HG02571 (cell line): ENCODE results near the gene DLEC1.

Experiments used
- ATAC-seq: cut with Tn5 transposase; IDR thresholded peaks from one replicate; pipeline ENCODE4 v1.9.1; 2021; ENCODE audit warnings: mild to moderate bottlenecking, moderate library complexity; ENCODE audit not compliant: unreplicated experiment

The DLEC1 gene

DNA sequence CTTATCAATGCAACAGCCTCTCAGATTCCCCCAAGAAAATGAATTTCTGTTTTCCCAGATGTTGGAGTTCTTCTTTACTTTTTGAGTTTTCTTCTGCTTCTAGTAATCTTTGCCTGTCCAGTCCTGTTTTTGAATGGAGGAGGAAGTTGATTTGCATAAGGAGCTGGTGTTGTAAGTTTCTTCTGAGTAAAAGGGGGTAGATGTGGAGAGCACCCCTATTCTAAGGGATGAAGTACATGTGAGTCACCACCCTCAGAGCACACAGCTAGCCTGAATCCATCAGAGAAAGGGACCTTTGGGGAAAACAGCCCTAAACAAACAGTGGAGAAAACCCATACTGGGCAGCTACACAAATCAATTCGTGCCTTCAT is 63.4 kb downstream of the DLEC1 start:
- no peak for ATAC-seq

DNA sequence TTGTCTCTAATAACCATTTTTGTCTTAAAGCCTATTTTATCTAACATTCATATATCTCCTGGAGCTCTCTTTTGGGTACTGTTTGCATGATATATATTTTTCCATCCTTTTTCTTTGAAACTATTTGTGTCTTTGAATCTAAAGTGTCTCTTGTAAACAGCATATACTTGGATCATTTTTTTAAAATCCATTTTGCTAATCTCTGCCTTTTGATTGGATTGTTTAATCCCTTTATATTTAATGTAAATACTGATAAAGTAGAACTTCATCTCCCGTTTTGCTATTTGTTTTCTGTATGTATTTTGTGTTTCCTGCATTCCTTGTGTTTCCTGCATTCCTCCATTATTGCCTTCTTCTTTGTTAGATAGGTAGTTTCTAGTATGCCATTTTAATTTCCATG is 66.5 kb downstream of the DLEC1 start:
- ATAC-seq: no peak

DNA sequence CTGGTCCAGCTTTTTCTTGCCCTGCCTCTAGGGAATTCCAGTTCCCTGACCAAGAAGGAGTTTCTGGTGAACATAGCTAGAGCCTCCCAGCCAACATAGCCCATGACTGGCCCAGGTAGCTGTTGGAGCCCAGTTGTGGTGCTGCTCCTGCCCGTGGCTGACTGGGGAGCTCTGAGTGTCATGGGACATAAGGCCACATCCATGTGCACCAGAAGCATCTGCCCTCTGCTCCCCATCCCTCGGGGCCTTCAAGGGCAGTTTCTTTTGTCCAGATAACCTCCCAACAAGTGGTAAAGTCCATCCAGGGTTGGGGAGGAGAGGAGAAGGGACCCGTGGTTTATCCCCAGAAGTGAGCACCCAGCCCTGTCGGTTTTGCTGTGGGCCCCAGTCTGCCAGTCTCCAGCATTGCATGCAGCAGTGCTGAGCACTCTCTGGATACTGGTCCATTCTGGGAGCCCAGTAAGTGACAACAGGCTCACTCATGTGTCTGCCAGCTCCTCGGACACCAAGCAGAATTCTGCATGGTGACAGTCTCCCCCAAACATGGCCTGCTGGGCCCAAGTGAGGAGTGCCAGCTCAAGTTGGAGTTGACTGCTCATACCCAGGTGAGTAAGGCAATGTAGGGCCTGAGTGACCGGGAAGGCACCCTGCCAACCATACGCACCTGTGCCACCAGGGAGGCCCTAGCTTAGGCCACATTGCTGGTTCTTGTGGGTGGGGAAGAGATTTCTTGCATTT is 69.1 kb downstream of the DLEC1 start:
- no peak for ATAC-seq

DNA sequence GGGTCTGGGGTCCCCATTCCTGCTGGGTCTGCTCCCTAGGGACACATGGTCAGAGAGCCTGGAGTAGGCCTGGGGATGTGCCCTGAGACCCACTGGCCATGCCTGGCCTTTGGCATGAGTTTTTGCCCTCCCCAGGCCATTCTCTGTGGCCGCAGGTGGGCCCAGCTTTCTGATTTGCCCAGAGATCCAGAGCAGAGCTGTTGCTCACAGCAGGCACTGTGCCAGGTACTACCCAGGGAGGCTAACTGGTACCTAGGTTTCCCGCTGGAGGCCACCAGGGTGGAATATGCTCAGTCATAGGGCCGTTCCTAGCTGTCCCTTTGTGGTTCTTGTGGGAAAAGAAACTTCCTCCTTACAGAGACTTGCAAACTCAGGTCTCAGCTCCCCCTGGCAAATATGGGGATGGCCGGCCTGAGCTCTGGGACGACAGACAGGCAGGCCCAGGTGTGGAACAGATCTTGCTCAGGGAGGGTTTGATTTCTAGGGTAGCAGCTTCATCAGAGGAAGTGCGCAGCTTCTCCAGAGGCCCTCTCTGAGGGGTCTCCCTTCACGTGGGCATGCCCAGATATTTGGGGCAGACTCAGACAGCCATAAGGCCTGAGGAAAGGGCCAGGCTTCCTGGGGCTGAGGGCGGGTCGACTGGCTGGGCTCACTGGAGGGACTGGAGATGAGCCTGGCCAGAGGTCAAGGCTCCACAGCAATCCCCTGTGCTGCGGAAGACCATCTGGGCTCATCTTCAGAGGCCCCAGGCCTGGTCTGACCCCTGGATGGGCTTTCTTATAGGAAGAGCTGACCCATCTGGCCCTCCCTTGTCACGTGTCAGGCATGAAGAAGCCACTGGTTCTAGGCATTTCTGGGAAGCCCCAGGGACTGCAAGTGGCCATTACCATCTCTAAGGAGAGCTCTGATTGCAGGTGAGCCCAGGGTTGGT is 69.9 kb downstream of the DLEC1 start:
- no peak for ATAC-seq

DNA sequence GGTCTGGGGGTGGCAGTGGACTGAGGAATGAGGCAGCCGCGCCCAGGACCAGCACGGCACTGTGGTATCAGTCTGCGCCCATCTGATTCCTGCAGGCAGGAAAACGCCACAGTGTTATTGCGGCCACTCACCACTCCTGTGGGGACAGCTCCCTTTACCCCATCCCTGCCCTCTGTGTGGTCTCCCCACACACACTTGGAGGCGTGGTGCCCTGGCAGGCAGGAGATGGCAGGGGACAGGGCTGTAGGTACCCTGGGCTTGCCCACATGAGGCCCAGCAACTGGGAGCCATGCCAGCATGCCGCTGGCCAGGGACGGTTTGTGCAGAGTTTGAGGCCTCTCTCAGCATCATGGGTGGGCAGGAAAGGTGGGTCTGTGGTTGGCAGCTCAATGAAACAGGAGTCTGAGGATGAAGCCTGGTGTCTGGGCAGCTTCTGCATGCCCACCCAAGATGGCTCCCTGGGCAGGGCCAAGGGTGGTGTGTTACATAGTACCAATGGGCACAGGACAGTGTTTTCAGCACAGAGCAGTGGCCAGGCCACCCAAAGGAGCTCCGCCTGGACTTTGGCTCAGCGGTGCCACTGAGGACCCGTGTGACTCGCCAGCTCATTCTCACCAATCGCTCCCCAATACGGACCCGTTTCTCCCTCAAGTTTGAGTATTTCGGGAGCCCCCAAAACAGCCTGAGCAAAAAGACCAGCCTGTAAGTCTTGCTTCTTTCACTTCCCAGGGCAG is 70.7 kb downstream of the DLEC1 start:
- ATAC-seq: no peak

DNA sequence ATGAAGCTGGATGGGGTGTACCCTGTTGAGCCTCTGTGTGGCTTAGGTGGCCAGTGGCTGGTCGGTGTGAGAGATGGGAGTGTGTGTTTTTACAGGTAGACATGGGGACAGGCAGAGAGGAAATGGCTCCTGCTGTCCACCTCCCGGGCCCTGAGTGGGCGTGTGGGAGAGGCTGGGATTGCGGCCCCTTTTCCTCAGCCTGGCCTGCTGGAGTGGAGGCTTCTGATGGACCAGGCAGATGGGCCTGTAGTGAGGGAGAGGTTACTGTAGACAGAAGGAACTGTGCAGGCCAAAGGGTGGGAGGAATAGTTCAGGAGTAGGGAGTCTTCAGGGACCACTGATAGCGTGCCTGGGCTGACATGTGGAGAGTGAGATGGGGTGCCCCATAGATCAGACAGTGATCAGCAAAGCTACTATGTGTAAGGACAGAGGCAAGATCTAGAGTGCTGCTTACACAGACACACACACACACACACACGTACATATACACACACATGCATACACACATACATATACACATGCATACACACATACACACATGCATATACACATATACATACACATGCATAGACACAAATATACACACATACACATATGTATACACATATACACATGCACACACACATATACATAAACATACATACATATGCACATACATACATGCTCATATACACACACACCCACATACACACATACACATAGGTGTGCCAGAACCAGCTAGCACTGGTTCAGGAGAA is 71.5 kb downstream of the DLEC1 start:
- no peak for ATAC-seq

GRCh38 chr3:38111201-38111600 is 72.2 kb downstream of the DLEC1 start:
- ATAC-seq: no peak

GRCh38 chr3:38111696-38112377 is 72.8 kb downstream of the DLEC1 start:
- ATAC-seq: no peak

DNA sequence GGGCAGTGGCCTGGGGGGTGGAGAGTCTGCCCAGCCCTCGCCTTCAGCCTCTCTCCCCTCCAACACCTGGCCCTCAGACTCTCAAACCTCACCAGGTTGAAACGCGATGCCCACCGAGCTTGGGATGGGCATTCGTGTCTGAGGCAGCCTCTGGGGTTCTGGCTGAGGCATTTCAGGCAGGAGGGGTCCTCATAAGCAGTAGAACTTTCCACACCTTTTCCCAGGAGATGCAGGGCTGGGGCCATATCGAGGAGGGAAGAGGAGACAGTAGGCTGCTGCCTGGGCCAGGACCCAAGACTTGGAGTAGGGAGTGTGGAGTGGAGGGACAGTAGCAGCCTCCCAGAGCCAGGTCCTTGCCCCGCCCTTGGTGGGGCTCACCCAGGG is 73.4 kb downstream of the DLEC1 start:
- ATAC-seq: no peak

DNA sequence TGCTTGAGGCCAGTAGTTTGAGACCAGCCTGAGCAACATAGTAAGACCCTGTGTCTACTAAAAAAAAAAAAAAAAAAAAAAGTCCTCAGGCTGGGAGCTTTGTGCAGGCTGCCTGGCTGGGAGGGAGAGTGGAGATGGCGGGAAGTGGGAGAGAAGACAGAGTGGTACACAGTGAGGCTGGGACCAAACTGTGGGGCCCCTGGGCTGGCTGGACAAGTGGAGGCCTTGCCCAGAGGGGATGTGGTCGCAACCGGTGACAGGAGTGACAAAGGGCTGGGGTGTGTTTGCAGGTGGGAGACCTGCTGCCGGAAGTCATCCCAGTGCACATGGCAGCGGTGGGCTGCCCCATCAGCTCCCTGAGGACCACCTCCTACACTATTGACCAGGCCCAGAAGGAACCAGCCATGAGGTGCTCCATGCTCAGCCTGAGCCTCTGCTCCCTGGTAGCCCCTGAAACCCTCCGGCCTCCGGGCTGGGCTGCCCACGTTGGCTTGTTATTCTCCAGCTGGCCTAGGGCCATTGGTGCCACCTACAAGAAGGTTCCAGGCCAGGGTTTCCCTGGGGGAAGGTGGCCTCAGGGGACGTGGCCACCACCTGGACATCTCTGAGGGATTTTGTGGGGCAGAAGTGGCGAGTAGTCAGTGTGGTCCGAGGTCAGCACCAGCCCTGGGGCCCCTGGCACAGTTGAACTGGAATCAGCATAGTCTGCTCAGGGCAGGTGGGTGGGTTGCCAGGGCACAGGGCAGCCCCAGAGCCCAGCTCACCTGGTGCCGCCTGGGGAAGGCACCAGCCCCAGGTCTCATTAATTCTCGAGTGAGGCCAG is 75.3 kb downstream of the DLEC1 start:
- no peak for ATAC-seq

GRCh38 chr3:38114875-38115644 is 76.1 kb downstream of the DLEC1 start:
- no peak for ATAC-seq

DNA sequence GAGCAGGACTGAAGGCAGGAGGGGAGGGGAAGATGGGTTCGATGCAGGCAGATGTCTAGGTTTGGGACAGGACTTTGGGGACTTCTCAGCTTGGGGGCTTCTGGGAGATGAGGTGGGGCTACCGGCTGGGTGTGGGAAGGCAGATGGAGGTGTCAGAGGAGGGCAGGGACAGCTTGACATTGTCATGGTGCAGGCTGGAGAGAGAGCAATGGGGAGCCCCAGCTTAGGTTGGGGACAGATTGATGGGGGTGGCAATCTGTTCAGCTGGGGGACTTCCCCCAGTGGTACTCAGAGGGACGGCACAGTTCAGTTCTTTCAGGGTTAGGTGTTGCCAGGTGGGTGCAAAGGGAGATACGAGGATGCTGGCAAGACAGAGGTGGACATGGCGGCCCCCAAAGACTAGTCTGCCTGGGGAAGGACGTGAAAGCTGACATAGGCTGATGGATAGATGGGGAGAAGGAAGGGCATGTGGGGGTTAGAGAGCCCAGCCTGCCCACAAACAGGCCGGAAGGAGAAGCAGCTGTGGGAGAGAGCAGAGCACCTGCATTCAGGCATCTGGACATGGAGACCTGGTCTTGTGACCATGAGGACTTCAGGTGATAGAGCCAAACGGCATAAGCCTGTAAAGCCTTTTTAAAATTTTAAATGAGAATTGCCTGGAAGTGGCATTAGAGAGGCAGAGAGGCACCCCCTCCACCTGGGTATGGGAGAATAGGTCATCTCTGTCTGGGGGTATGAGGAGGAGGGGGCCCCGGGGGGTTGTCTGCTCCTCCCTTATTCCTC is 76.8 kb downstream of the DLEC1 start:
- ATAC-seq: no peak

DNA sequence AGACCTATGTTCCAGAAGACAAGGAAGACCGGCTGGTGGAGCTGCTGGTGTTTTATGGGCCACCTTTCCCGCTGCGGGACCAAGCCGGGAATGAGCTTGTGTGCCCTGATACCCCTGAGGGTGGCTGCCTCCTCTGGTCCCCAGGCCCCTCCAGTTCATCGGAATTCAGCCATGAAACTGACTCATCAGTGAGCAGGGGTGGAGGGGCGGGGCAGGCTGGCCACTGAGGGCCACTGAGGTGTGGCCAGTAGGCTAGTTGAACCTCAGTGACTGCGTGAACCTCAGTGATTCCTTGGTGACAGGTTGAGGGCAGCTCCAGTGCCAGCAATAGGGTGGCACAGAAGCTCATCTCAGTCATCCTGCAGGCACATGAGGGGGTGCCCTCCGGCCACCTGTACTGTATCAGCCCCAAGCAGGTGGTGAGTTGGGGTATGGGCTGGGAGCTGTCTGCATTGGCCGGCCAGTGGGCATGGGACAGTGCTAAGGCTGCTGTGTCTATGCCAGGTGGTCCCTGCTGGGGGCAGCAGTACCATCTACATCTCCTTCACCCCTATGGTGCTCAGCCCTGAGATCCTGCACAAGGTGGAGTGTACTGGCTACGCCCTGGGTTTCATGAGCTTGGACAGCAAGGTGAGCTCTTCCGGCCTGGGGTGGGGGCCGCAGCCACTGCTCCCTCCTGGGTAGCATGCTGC is 77.6 kb downstream of the DLEC1 start:
- ATAC-seq: no peak

GRCh38 chr3:38117163-38117716 is 78.2 kb downstream of the DLEC1 start:
- no peak for ATAC-seq

- peak; percentile 61 for ATAC-seq
Measured at GRCh38 chr3:38117748-38118420, 78.9 kb downstream of the DLEC1 start.

DNA sequence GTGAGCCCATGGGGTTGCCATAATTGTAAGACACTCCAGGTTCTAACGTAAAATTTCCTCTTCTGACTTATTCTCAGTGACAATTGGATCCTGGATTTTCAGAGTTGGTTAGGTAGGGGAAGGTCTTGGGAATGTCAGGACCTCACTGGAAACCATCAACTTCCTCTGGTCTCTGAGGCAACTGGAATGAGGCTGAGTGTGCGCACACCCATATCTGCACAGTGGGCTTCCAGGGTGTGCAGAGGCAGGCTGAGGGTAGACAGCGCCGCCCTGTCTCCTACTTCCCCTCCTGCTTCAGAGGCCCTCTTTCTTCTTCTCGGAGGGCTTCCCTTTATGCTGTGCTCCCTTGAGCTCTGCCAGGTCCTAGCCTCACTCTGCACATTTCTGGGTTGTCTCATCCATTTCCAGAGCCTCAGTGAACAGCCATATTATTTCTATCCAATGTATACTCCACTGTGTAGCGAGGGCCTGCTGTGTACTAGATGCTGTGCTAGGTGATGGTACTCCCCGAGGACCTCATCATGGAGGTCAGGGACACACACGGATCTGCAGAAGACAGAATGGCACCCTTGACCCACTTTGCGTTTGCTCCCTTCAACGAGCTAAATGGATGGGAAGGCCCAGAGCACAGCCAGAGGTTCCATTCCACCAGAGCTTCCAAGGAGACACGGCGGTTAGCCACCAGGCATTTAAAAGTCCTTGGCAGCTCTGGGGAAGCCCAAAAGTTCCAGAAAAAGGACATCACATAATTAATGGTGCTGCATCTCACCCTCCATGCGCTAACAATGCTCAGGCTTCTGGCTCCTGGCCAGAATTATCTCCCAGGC is 79.6 kb downstream of the DLEC1 start:
- ATAC-seq: no peak
